Measurements from ENCODE around the gene DYNLL2.
"Not testable (repeated sequence)": the region's sequence is repeated elsewhere in the genome, so short reads cannot be mapped to it uniquely, and the experiment has no call there.

DYNLL2 gene

DNA sequence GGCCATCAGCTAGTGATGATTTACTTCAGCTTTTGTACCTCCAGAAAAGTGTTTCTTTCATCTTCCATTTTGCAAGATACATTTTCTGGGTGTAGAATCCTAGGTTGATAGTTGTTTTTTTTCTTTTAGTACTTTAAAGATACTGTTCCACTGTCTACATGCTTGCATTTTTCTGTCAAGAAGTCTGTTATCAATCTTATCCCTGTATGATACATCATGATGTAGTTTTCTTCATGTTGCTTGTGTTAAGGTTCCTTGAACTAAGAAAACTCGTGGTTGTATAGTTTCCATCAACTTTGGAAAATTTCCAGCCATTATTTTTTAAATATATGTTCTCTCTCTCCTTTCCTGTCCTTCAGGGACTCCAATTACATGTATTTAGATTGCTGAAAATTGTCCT is 24.1 kb downstream of the DYNLL2 start:
- DNase-seq, result no peak

DNA sequence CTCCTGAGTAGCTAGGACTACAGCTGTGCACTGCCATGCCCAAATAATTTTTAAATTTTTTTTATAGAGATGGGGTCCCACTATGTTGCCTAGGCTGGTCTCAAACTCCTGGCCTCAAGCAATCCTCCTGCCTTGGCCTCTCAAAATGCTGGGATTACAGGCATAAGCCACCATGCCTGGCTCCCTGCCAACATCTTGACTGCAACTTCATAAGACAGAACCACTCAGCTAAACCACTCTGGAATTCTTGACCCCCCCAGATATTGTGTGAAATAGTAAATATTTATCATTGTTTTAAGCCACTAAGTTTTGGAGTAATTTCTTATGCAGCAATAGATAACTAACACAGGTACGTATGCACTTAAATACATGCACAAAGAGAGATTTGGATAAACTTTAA is 26.0 kb downstream of the DYNLL2 start:
- no peak for DNase-seq

DNA sequence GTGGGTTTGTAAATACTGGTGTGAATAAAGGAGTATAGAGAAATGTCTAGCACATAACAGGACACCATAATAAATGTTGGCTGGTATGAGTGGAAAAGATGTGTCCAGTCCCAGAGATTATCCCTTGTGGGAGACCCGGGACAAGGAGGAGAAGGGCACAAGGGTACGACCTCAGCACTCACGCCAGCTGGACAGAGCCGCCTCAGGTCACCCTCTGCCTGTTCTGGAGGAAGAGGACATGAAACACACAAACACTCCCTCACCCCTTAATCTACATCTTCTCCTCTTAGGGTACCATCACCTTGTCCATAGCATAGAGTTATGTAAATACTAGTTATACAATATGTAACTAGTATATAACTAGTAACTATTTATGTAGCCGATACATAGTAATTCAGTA is 26.8 kb downstream of the DYNLL2 start:
- DNase-seq, result no peak

DNA sequence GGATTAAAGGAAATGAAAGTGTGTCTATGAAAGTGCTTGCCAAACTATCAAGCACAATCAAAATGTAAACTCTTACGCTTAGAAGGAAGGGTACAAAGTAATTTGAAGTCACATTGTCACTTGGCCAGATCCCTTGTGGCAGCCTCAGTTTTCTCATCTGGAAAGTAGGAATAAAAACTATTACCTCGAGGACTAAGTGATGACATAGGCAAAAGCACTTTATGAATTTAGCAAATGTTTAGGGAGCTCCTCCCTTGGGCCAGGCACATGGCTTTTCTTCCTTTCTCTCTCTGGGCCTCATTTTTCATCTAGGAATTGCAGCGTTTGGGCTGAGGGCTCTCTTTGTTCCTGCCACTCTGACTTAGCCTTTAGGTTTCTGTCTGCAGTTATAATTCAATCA is 28.5 kb downstream of the DYNLL2 start:
- DNase-seq, result no peak

DNA sequence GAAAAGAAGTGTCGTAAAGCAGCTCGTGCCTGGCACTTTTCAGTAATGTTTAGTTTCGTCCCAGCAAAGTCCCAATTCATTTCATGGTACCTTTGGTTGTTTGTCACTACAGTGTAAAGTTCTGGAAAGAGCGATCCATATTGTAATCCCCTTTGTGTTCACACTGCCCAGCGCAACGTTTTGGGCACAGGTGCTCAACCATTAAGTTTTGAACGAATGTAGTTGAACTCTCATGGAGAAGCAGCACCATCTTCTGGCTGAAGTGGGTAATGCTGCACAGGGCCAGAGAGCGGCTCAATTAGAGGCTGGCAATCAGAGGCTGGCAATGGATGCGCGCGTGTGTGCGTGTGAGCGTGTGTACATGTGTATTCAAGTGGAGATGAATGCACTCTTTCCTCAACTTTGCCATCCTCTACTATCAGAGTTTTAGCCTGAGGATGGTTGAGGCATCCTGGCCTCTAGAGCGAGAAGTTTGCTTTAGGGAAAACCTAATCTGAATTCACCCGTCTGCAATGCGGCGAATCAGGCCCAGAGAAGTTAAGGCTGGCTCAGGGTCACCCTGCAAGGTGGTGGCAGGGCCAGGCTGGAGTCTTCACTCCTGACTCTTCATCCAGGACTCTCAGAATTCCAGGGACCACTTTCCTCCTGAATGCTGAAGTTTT is 29.9 kb downstream of the DYNLL2 start:
- peak; percentile 90 for DNase-seq

DNA sequence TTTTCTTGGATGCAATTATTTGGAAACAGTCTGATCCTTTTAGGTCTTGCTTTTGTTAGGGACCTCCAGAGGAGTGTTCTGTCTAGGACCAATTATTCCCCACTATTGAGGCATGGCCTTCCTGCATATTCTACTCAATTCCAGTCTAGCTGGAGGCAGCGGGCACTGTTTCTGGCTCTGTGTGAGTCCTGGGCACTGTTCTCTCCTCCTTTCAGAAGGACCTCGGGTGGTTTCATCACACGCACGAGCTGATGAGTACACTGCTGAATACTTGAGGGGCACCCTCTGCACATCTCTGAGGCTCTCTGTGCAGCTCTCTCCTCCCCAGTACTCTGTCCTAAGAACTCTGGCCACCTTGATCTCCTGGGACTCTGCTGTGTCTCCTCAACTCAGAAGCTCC is 30.7 kb downstream of the DYNLL2 start:
- no peak for DNase-seq

DNA sequence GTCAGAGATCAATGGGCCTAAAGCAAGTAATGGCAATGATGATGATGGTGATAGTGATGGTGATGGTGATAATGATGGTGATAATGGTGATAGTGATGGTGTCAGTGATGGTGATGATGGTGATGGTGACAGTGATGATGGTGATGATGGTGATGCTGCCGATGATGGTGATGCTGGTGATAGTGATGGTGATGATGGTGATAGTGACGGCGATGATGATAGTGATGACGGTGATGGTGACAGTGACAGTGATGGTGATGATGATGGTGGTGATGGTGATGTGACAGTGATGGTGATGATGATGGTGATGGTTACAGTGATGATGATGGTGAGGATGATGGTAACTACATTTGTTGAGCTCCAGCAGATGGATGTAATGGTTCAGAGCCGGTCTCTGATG is 34.2 kb downstream of the DYNLL2 start:
- DNase-seq, result no peak

DNA sequence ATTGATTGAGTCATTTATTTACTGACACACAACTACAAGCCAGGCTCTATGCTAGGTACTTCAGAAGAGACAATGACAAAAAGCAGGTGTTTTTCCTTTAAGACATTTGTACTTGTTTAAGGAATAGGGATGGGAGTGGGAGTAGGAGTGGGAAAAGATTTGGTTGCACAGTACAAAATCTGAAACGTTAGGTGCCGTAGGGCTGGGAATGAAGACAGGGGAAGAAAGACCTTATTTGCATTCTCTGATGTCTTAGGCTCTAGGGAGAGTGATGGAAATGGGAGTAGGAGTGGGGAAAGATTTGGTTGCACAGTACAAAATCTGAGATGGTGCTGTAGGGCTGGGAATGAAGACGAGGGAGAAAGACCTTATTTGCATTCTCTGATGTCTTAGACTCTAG is 36.3 kb downstream of the DYNLL2 start:
- no peak for DNase-seq

DNA sequence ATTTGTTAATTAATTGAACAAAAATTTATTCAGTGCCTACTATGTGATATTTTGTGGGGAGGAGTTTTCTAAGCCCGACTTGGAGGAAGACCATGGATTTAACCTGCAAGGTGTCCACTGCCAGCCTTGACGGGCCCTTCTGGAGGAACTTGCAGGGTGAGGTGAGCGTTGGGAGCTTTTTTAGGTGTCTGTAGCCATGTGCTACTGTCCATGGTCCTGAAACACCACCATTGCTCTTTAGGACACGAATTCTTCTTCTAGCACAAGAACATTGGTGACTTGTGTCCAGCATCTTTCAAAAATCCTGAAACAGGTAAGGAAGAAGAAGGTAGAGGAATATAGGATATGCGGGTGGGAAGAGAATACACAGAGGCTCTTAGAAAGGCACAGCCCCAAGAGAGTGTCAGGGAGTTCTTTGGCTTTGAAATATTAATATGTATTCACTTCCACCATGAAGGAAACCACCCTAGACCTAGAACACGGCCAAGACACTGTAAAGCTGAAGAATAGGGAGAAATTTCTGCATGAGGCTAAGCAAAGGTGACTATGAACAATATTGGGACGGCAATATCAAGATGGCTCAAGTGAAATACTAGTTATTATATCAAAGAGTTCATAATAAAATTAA is 37.1 kb downstream of the DYNLL2 start:
- peak; percentile 54 for DNase-seq

DNA sequence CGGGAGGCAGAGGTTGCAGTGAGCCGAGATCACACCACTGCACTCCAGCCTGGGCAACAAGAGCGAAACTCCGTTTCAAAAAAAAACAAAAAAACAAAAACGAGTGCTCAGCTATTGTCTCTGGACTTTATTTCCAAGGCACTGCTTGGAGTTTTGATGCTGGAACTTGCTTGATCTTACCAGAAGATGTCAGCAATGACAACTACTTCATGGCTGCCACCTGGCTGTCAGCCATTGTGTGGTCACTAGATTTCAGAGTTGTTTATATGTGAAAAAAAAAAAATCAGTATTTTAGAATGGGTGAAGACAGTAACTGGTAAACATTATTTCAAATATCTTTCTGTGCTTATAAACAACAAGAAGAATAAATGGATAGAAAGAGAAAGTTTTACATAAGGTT is 38.7 kb downstream of the DYNLL2 start:
- DNase-seq, result no peak

DNA sequence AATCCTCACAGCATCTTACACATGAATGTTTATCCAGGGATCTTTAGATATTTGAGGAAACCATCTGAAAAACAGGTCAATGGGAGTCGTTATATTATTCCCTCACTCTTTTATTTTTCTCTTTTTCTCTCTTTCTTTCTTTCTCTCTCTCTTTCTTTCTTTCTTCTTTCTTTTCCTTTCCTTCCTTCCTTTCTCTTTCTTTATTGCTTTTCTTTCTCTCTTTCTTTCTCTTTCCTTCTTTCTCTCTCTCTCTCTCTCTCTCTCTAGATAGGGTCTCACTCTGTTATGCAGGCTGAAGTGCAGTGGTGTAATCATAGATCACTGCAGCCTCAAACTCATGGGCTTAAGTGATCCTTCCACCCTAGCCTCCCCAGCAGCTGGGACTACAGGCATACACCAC is 44.6 kb downstream of the DYNLL2 start:
- DNase-seq, result no peak

DNA sequence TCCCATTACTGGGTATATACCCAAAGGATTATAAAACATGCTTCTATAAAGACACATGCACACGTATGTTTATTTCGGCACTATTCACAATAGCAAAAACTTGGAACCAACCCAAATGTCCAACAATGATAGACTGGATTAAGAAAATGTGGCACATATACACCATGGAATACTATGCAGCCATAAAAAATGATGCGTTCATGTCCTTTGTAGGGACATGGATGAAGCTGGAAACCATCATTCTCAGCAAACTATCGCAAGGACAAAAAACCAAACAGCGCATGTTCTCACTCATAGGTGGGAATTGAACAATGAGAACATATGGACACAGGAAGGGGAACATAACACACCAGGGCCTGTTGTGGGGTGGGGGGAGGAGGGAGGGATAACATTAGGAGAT is 49.5 kb downstream of the DYNLL2 start:
- not testable (repeated sequence) for DNase-seq

DNA sequence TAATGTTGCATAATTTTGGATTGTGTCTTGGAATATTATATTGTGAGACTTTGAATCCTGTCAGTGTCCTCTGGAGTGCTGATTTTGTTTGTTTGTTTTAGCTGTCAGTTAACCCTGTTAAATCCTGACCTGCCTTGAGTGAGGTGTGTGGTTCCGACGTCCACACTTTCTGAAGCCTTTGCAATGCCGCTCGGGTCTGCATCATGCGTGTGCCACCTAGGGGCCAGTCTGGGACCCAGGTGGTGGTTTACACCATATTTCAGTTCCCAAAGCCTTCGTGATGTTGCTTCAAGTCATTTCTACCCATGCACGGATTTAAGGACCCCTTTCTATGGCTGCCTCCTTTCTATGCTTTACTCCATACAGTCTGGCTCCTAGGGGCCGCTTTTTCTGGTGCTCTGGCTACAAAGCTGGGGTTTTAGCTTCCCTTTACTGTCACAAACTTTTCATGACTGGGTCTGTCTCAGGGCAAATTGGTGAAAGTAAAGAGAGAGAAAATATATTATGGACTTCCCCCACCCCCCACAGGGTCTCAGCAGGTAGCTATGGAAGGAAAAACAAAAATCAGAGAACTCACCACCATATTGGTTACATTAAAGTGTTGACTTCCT is 53.6 kb downstream of the DYNLL2 start:
- DNase-seq, result no peak

DNA sequence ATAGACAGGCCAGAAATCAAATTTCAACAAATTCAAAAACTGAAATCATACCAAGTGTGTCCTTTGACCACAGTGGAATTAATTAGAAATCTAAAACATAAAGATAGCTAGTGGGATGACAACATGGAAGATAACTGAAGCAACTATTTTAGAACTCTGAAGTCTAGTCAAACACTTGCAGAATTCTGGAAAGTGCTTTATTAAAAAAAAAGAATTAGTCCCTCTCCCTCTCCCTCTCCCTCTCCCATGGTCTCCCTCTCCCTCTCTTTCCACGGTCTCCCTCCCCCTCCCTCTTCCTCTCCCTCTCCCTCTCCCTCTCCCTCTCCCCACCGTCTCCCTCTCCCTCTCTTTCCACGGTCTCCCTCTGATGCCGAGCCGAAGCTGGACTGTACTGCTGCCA is 58.3 kb downstream of the DYNLL2 start:
- no peak for DNase-seq

DNA sequence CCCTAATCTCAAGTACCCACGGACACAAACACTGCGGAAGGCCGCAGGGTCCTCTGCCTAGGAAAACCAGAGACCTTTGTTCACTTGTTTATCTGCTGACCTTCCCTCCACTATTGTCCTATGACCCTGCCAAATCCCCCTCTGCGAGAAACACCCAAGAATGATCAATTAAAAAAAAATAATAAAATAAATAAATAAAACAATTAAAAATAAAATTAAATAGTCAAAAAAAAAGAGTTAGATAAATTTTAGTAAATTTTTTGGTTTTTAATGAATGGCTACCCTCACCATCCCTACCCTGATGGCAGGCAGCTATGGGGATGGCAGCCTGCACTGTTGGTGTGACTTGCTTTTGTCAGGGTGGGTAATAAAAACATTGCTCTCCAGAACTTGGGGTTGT is 60.1 kb downstream of the DYNLL2 start:
- DNase-seq, result not testable (repeated sequence)

DNA sequence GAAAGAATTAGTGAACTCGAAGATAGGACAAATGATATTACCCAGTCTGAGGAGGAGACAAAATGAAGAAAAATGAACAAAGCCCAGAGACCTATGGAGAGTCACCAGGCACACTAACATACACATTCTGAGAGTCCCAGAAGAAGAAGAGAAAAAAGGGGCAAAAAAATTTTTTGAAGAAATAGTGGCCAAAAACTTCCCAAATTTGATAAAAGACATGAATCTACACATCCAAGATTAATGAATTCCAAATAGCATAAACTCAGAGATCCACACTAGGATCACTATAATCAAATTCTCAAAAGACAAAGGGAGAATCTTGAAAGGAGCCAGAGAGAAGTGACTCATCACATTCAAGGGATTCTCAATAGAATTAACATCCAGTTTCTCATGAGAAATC is 61.6 kb downstream of the DYNLL2 start:
- DNase-seq, result no peak
